Fibroblast of skin of back (primary cell): ENCODE measurements around the gene DAZAP1.
A peak's percentile ranks its signal among the peaks of the same experiment; 100 is the strongest.

Source experiments
- DNase-seq: peaks from one replicate; pipeline ENCODE4 v3.0.0-alpha.2; 2013

DAZAP1 gene

GRCh38 chr19:1460033-1460995 is 52.9 kb downstream of the DAZAP1 start:
- no peak for DNase-seq

GRCh38 chr19:1461862-1462261 is 54.5 kb downstream of the DAZAP1 start:
- no peak for DNase-seq

- peak; percentile 45 for DNase-seq
Observed at GRCh38 chr19:1465191-1466016, 58.0 kb downstream of the DAZAP1 start.

- no peak for DNase-seq
Observed at GRCh38 chr19:1466018-1466460, 58.7 kb downstream of the DAZAP1 start.

GRCh38 chr19:1466461-1467214 is 59.3 kb downstream of the DAZAP1 start:
- DNase-seq, result no peak

- no peak for DNase-seq
Observed at GRCh38 chr19:1467215-1467489, 59.8 kb downstream of the DAZAP1 start.

- no peak for DNase-seq
Observed at GRCh38 chr19:1467490-1468273, 60.3 kb downstream of the DAZAP1 start.

- no peak for DNase-seq
Observed at GRCh38 chr19:1468274-1468820, 61.0 kb downstream of the DAZAP1 start.

GRCh38 chr19:1468821-1469254 is 61.5 kb downstream of the DAZAP1 start:
- DNase-seq, result peak; percentile 39

GRCh38 chr19:1469255-1470054 is 62.1 kb downstream of the DAZAP1 start:
- peak; percentile 39 for DNase-seq

GRCh38 chr19:1470055-1470304 is 62.6 kb downstream of the DAZAP1 start:
- DNase-seq, result no peak

- DNase-seq, result no peak
Observed at GRCh38 chr19:1470305-1471009, 63.1 kb downstream of the DAZAP1 start.

GRCh38 chr19:1471010-1471514 is 63.7 kb downstream of the DAZAP1 start:
- no peak for DNase-seq

GRCh38 chr19:1471515-1472160 is 64.3 kb downstream of the DAZAP1 start:
- DNase-seq, result no peak

- no peak for DNase-seq
Observed at GRCh38 chr19:1472231-1473084, 65.1 kb downstream of the DAZAP1 start.

GRCh38 chr19:1473085-1473851 is 65.9 kb downstream of the DAZAP1 start:
- DNase-seq, result no peak

- DNase-seq, result no peak
Observed at GRCh38 chr19:1474011-1474764, 66.8 kb downstream of the DAZAP1 start.
